Tibial nerve (tissue), 4 donors: ENCODE results near the gene PRKAG2. TPM values are rescaled to one million over a fixed set of nuclear protein-coding genes. Genes with fewer than 3 reads are reported as not detected.

ENCODE experiments used
- DNase-seq, 2 donors: peaks; one replicate each; pipeline ENCODE4 v3.0.0-alpha.2; 2019; ENCODE audit warnings: low spot score in 2 of 2
- H3K27ac ChIP-seq, 4 donors: fragments of 200-600 bp; sonication (generic) in 3 of 4; one replicate each; pipeline ENCODE4 v1.5.1; 2017 to 2019; ENCODE audit warnings: mild to moderate bottlenecking in 1 of 4
- H3K27me3 ChIP-seq, 2 donors: fragments of 200-600 bp; sonication (generic) in 1 of 2; one replicate each; pipeline versions ENCODE4 v1.5.1 to v1.6.0; 2017 to 2019
- H3K36me3 ChIP-seq, 3 donors: fragments of 200-600 bp; sonication (generic); one replicate each; pipeline ENCODE4 v1.5.1; 2018 to 2019
- H3K4me1 ChIP-seq, 4 donors: fragments of 200-600 bp; sonication (generic) in 3 of 4; one replicate each; pipeline ENCODE4 v1.5.1; 2017 to 2019
- H3K4me3 ChIP-seq, 4 donors: fragments of 200-600 bp; sonication (generic) in 3 of 4; one replicate each; pipeline ENCODE4 v1.5.1; 2017 to 2019; ENCODE audit warnings: mild to moderate bottlenecking in 1 of 4, moderate library complexity in 1 of 4
- H3K9me3 ChIP-seq, 4 donors: fragments of 200-600 bp; sonication (generic) in 3 of 4; one replicate each; pipeline ENCODE4 v1.5.1; 2017 to 2019
- EP300 ChIP-seq, 2 donors: sonication (generic); formaldehyde crosslinking; IDR thresholded peaks; one replicate each; pipeline ENCODE4 v1.6.1; 2017; ENCODE audit warnings: antibody characterized with exemption in 2 of 2, mild to moderate bottlenecking in 1 of 2
- POLR2A ChIP-seq, 2 donors: fragments of 450-650 bp; IDR thresholded peaks; one replicate each; pipeline ENCODE4 v1.6.1; 2017; ENCODE audit warnings: antibody characterized with exemption in 2 of 2, mild to moderate bottlenecking in 2 of 2, moderate library complexity in 2 of 2
- WGBS, 2 donors: methylation state at CpG; one replicate each; pipeline ENCODE4 v1.1.5; 2018; 5-methylcytosine and 5-hydroxymethylcytosine counted together
- total RNA-seq, 4 donors: library from RNA; depleted of rRNA; stranded (reverse); fragments of >200 nt; gene quantifications; one replicate each; pipeline ENCODE4 v1.1.0, GENCODE V29; 2016
- TF ChIP-seq, protein P1 (sequence below), 5 experiments: fragments of 200-600 bp in 3 of 5; fragments of 450-650 bp in 2 of 5; sonication (generic) in 3 of 5; IDR thresholded peaks; one replicate each; pipeline ENCODE4 v1.5.1; 2016 to 2019; ENCODE audit warnings: antibody characterized with exemption in 5 of 5, mild to moderate bottlenecking in 3 of 5, moderate library complexity in 2 of 5

PRKAG2 gene
- total RNA-seq, 4 donors from 2014 or later = 24.5 to 82.6 (median 38.3) TPM

DNA sequence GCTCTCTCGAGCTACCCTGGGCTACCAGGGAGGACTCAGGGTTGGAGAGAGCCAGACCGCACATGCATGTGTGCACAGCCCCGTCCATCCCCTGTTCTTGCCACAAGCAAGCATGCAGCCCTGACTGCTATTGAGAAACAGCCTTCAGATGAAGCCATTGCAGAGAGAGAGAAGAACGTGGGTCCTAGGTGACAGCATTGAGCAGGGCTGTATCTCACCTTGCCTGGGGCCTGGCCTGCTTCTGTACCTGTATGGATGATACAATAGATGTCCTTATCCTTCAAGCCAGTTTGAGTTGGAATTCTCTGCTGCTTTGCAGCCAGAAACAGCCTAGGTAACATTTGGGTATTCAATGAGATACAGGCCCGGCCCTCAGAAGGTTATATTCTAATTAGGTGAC is 229.9 kb downstream of the PRKAG2 start:
- H3K9me3 ChIP-seq = peaks cover 0 to 11% (median 0%) of the 10 kb centered on the region in 4 donors
- no peak overlapping the region for H3K4me3 ChIP-seq
- TF ChIP-seq EP300 (IDR thresholded peaks at IDR 0.05) = no peak
- no peak for TF ChIP-seq POLR2A (IDR thresholded peaks at IDR 0.05)
- TF ChIP-seq, protein P1, sequence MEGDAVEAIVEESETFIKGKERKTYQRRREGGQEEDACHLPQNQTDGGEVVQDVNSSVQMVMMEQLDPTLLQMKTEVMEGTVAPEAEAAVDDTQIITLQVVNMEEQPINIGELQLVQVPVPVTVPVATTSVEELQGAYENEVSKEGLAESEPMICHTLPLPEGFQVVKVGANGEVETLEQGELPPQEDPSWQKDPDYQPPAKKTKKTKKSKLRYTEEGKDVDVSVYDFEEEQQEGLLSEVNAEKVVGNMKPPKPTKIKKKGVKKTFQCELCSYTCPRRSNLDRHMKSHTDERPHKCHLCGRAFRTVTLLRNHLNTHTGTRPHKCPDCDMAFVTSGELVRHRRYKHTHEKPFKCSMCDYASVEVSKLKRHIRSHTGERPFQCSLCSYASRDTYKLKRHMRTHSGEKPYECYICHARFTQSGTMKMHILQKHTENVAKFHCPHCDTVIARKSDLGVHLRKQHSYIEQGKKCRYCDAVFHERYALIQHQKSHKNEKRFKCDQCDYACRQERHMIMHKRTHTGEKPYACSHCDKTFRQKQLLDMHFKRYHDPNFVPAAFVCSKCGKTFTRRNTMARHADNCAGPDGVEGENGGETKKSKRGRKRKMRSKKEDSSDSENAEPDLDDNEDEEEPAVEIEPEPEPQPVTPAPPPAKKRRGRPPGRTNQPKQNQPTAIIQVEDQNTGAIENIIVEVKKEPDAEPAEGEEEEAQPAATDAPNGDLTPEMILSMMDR (IDR thresholded peaks at IDR 0.05) = no peak
- peaks cover 0 to 13% (median 5%) of the 10 kb centered on the region in 4 donors for H3K4me1 ChIP-seq
- no peak overlapping the region for H3K27ac ChIP-seq
- 83 to 94% methylated on average over 5 of the region's 5 CpGs for WGBS, 2 donors
- H3K27me3 ChIP-seq = no peaks in the 10 kb centered on the region
- H3K36me3 ChIP-seq = no peaks in the 10 kb centered on the region
- no peak for DNase-seq

DNA sequence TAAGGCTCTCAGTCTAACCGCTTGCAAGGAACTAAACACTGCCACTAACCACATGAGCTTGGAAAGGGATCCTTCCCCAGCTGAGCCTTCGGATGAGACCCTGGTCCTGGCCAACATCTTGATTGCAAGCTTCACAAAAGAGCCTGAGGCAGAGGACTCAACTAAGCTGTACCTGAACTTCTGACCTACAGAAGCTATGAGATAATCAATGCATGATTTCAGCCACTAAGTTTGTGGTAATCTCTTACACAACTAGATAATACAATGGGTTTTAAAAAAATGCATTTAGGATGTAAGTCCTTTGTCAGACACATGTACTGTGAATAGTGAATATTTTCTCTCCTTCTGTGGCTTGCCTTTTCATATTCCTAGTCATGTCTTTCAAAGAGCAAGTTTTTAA is 231.6 kb downstream of the PRKAG2 start:
- Histone ChIP-seq H3K9me3 (peaks cover 0 to 11% (median 0%) of the 10 kb centered on the region in 4 donors), H3K27me3 (no peaks in the 10 kb centered on the region), H3K27ac (no peak overlapping the region), H3K36me3 (no peaks in the 10 kb centered on the region), H3K4me3 (no peak overlapping the region), H3K4me1 (peaks cover 0 to 1% (median 0%) of the 10 kb centered on the region in 4 donors)
- no peak for DNase-seq
- TF ChIP-seq, protein P1 (IDR thresholded peaks at IDR 0.05) = no peak
- TF ChIP-seq POLR2A (IDR thresholded peaks at IDR 0.05) (no peak), EP300 (IDR thresholded peaks at IDR 0.05) (no peak)
- 91% methylated on average over 2 of the region's 2 CpGs for WGBS, 2 donors

DNA sequence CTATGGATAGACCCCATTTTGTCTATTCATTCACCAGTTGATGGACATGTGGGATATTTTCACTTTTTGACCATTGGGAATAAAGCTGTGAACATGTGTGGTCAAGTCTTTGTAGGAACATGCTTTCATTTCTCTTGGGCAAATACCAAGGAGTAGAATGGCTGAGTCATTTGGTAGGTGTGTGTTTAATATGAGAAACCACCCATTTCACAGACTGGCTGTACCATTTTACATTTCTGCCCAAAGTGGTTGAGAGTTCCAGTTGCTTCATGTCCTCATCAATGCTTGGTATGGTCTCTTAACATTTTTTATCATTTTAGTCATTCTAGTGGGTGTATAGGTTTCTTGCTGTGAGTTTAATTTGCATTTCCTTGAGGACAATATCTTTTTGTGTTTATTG is 232.4 kb downstream of the PRKAG2 start:
- Histone ChIP-seq H3K27me3 (no peaks in the 10 kb centered on the region), H3K27ac (no peak overlapping the region), H3K36me3 (no peaks in the 10 kb centered on the region), H3K4me1 (no peaks in the 10 kb centered on the region), H3K9me3 (peaks cover 0 to 11% (median 0%) of the 10 kb centered on the region in 4 donors), H3K4me3 (no peak overlapping the region)
- TF ChIP-seq POLR2A (IDR thresholded peaks at IDR 0.05) (no peak), EP300 (IDR thresholded peaks at IDR 0.05) (no peak)
- TF ChIP-seq, protein P1 (IDR thresholded peaks at IDR 0.05) = no peak
- DNase-seq = no peak

DNA sequence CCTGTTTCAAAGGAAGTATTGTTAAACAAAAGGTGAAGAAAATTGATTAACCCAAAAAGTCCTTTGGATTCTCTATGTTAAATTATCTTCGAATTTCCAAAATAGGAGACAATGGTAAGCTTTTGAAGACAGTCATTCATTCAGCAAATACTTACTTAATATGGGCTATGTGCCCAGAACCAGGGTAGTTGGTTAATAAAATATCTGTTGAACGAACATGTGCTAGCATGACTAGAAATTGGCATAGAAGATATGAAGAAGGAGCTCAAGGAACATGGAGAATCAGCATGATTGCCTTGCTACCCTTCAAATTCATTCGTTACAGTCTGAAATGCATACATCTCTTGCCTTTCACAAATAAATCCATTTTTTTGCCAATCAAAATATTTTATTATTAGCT is 234.2 kb downstream of the PRKAG2 start:
- no peak overlapping the region for H3K27ac ChIP-seq
- no peaks in the 10 kb centered on the region for H3K27me3 ChIP-seq
- H3K36me3 ChIP-seq = no peaks in the 10 kb centered on the region
- TF ChIP-seq EP300 (IDR thresholded peaks at IDR 0.05) (no peak), POLR2A (IDR thresholded peaks at IDR 0.05) (no peak)
- TF ChIP-seq, protein P1 (IDR thresholded peaks at IDR 0.05) = no peak
- H3K4me1 ChIP-seq = no peaks in the 10 kb centered on the region
- H3K4me3 ChIP-seq = no peak overlapping the region
- H3K9me3 ChIP-seq = peaks cover 0 to 11% (median 0%) of the 10 kb centered on the region in 4 donors
- no peak for DNase-seq
- WGBS, 2 donors = 49 to 58% methylated on average over 3 of the region's 3 CpGs

DNA sequence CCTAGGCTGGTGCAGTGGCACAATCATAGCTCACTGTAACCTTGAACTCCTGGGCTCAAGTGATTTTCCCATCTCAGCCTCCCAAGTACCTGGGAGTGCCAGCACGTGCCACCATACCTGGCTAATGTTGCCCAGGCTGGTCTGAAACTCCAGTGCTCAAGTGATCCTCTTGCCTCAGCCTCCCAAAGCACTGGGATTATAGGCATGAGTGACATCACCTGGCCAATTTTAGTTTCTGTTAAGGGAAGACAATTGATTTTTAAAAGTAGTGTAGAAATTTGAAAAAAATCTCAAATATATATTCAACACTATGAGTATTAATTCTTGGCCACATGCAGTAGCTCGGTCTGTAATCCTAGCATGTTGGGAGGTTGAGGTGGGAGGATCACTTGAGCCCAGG is 235.3 kb downstream of the PRKAG2 start:
- Histone ChIP-seq H3K36me3 (no peaks in the 10 kb centered on the region), H3K4me3 (no peak overlapping the region), H3K4me1 (no peaks in the 10 kb centered on the region), H3K27ac (no peak overlapping the region), H3K27me3 (no peaks in the 10 kb centered on the region), H3K9me3 (peaks cover 0 to 11% (median 0%) of the 10 kb centered on the region in 4 donors)
- WGBS, 2 donors = 100% methylated on average over 2 of the region's 2 CpGs
- TF ChIP-seq EP300 (IDR thresholded peaks at IDR 0.05) = no peak
- TF ChIP-seq, protein P1 (IDR thresholded peaks at IDR 0.05) = no peak
- no peak for TF ChIP-seq POLR2A (IDR thresholded peaks at IDR 0.05)
- DNase-seq = no peak
